HCT116 (cell line): ENCODE data around the gene RPH3AL. TPM values are rescaled to one million over a fixed set of nuclear protein-coding genes. Genes with fewer than 3 reads are reported as not detected.

Source experiments
- ATAC-seq: fragments of 200-7000 bp; cut with Tn5 transposase; 2 replicates; pipeline ENCODE4 v1.9.1; 2020; ENCODE audit warnings: mild to moderate bottlenecking, moderate library complexity
- BruUV-seq: library from RNA; stranded (reverse); fragments of 400-500 nt; replicated peaks from 2 replicates; lab custom pipeline; 2021; lab: Mats Ljungman, UMichigan
- CTCF ChIA-PET: fragments of 300-600 bp; sonication (Branson Sonifier 250); formaldehyde crosslinking; loops from one replicate; lab custom pipeline; 2021; ENCODE audit warnings: antibody characterized with exemption; lab: Charles Lee
- POLR2A ChIA-PET: fragments of 300-600, 350-600 bp; sonication (Branson Sonifier 250); formaldehyde crosslinking; loops from one replicate; lab custom pipeline; 2021; ENCODE audit warnings: antibody characterized with exemption; lab: Charles Lee
- RAD21 ChIA-PET, 2 experiments: fragments of 300-600 bp; sonication (Branson Sonifier 250); formaldehyde crosslinking; loops; one replicate each; lab custom pipeline; 2023; ENCODE audit warnings: low total read pairs in 2 of 2; ENCODE audit not compliant: uncharacterized antibody in 2 of 2, unreplicated experiment in 2 of 2, low non-redundant PET in 1 of 2; lab: Charles Lee
- DNase-seq: peaks from one replicate; pipeline ENCODE4 v3.0.0-alpha.2; 2010; ENCODE audit warnings: low read depth, low spot score
- H2AFZ ChIP-seq: fragments of 200-600 bp; shearing (Covaris generic), sonication (generic); 2 replicates; pipeline ENCODE4 v1.6.1; 2017; ENCODE audit warnings: low read depth, mixed run types, mixed read lengths, antibody characterized with exemption, low read length; ENCODE audit not compliant: poor library complexity, severe bottlenecking
- H3K27ac ChIP-seq: 2 replicates; pipeline ENCODE4 v1.5.1; 2012; ENCODE audit warnings: low read depth, low read length
- H3K27me3 ChIP-seq: fragments of 200-600 bp; sonication (generic); 2 replicates; pipeline ENCODE4 v1.6.1; 2016; ENCODE audit warnings: mixed run types, low read length, mixed read lengths; ENCODE audit not compliant: insufficient read depth
- H3K36me3 ChIP-seq, 2 experiments: fragments of 200-500 bp in 1 of 2; fragments of 200-600 bp in 1 of 2; sonication (Bioruptor generic) in 1 of 2; sonication (generic) in 1 of 2; 2 replicates each; pipeline versions ENCODE4 v1.5.1 to v1.6.1; 2014 to 2016; ENCODE audit warnings: low read length in 2 of 2, inconsistent platforms in 1 of 2, mixed read lengths in 1 of 2, mixed run types in 1 of 2; ENCODE audit not compliant: insufficient read depth in 2 of 2, control insufficient read depth in 1 of 2
- H3K4me1 ChIP-seq, 2 experiments: fragments of 200-600 bp in 1 of 2; sonication (generic) in 1 of 2; 2 replicates each; pipeline versions ENCODE4 v1.5.1 to v1.6.1; 2012 to 2017; ENCODE audit warnings: low read length in 2 of 2, inconsistent platforms in 1 of 2, mild to moderate bottlenecking in 1 of 2, mixed read lengths in 1 of 2, mixed run types in 1 of 2, moderate library complexity in 1 of 2; ENCODE audit not compliant: insufficient read depth in 2 of 2, control insufficient read depth in 1 of 2
- H3K4me2 ChIP-seq: fragments of 200-600 bp; sonication (generic); 2 replicates; pipeline ENCODE4 v1.6.1; 2017; ENCODE audit warnings: mixed run types, low read length, mixed read lengths
- H3K4me3 ChIP-seq, 2 experiments: fragments of 200-600 bp in 1 of 2; sonication (generic) in 1 of 2; replicated peaks in 1 of 2; 2 replicates each; pipeline ENCODE4 v1.5.1; 2011 to 2016; ENCODE audit warnings: low read length in 2 of 2, control low read depth in 1 of 2, low read depth in 1 of 2, mild to moderate bottlenecking in 1 of 2, mixed read lengths in 1 of 2, mixed run types in 1 of 2
- H3K79me2 ChIP-seq: fragments of 200-600 bp; sonication (generic); 2 replicates; pipeline ENCODE4 v1.6.1; 2017; ENCODE audit warnings: mild to moderate bottlenecking, mixed run types, low read length, moderate library complexity, mixed read lengths; ENCODE audit not compliant: insufficient read depth
- H3K9ac ChIP-seq: fragments of 200-600 bp; sonication (generic); 2 replicates; pipeline ENCODE4 v1.6.1; 2016; ENCODE audit warnings: low read length, mixed read lengths
- H3K9me2 ChIP-seq: fragments of 200-600 bp; sonication (generic), shearing (Covaris generic); 2 replicates; pipeline ENCODE4 v1.6.1; 2017; ENCODE audit warnings: mixed run types, mild to moderate bottlenecking, moderate library complexity; ENCODE audit not compliant: insufficient read depth
- H3K9me3 ChIP-seq, 2 experiments: fragments of 200-500 bp in 1 of 2; fragments of 200-600 bp in 1 of 2; sonication (Bioruptor generic) in 1 of 2; sonication (generic) in 1 of 2; 2 replicates each; pipeline ENCODE4 v1.6.1; 2014 to 2017; ENCODE audit warnings: low read length in 2 of 2, mixed read lengths in 2 of 2, inconsistent platforms in 1 of 2, low read depth in 1 of 2, mild to moderate bottlenecking in 1 of 2, mixed run types in 1 of 2, moderate library complexity in 1 of 2; ENCODE audit not compliant: control insufficient read depth in 1 of 2, insufficient read depth in 1 of 2
- H4K20me1 ChIP-seq: fragments of 200-600 bp; sonication (generic), shearing (Covaris generic); 2 replicates; pipeline ENCODE4 v1.6.1; 2017; ENCODE audit warnings: mixed run types, mild to moderate bottlenecking, moderate library complexity; ENCODE audit not compliant: insufficient read depth
- CBX3 ChIP-seq: IDR thresholded peaks from 2 replicates; pipeline ENCODE4 v1.6.1; 2012; ENCODE audit warnings: low read depth
- CEBPB ChIP-seq: IDR thresholded peaks from 2 replicates; pipeline ENCODE4 v1.6.1; 2012; ENCODE audit warnings: low read depth
- EGR1 ChIP-seq: IDR thresholded peaks from 2 replicates; pipeline ENCODE4 v1.6.1; 2012; ENCODE audit warnings: low read depth
- ELF1 ChIP-seq: IDR thresholded peaks from 2 replicates; pipeline ENCODE4 v1.6.1; 2012; ENCODE audit warnings: low read depth, borderline replicate concordance
- EZH2 ChIP-seq: fragments of 200-600 bp; sonication (generic); IDR thresholded peaks from 2 replicates; pipeline ENCODE4 v1.6.1; 2017; ENCODE audit warnings: antibody characterized with exemption, mixed run types
- EZH2phosphoT487 ChIP-seq: fragments of 200-600 bp; IDR thresholded peaks from 2 replicates; pipeline ENCODE4 v1.6.1; 2018; ENCODE audit warnings: antibody characterized with exemption, borderline replicate concordance
- FOSL1 ChIP-seq: IDR thresholded peaks from 2 replicates; pipeline ENCODE4 v1.6.1; 2012; ENCODE audit warnings: low read depth
- JUND ChIP-seq: IDR thresholded peaks from 2 replicates; pipeline ENCODE4 v1.6.1; 2012
- POLR2A ChIP-seq: IDR thresholded peaks from 2 replicates; pipeline ENCODE4 v1.7.0; 2011; ENCODE audit warnings: borderline replicate concordance; ENCODE audit not compliant: insufficient read depth, insufficient read length; ENCODE audit errors: extremely low read depth
- POLR2AphosphoS5 ChIP-seq: IDR thresholded peaks from 2 replicates; pipeline ENCODE4 v1.6.1; 2011; ENCODE audit warnings: mild to moderate bottlenecking, low read depth, low read length, moderate library complexity
- SP1 ChIP-seq: IDR thresholded peaks from 2 replicates; pipeline ENCODE4 v1.6.1; 2012; ENCODE audit warnings: low read depth
- TCF7L2 ChIP-seq: IDR thresholded peaks from 2 replicates; pipeline ENCODE4 v1.7.0; 2011; ENCODE audit warnings: borderline replicate concordance, inconsistent platforms; ENCODE audit not compliant: insufficient read depth, insufficient read length; ENCODE audit errors: extremely low read depth
- YY1 ChIP-seq: IDR thresholded peaks from 2 replicates; pipeline ENCODE4 v1.6.1; 2011; ENCODE audit warnings: low read length, low read depth, moderate library complexity, mild to moderate bottlenecking; ENCODE audit not compliant: insufficient replicate concordance; ENCODE audit errors: extremely low read depth
- ZFX ChIP-seq: fragments of 450-650 bp; IDR thresholded peaks from 2 replicates; pipeline ENCODE4 v1.6.1; 2017
- intact Hi-C: fragments of 100-400 bp; cut with micrococcal nuclease; formaldehyde crosslinking; loops from 2 replicates; pipeline ENCODE4 v1.10.0; 2022
- total RNA-seq: library from RNA; stranded (reverse); gene quantifications from one replicate; pipeline ENCODE4 v1.2.1, GENCODE V29; 2021; ENCODE audit not compliant: unreplicated experiment
- TF ChIP-seq, protein P1 (sequence below): IDR thresholded peaks from 2 replicates; pipeline ENCODE4 v1.6.1; 2011; ENCODE audit warnings: mild to moderate bottlenecking, low read length, moderate library complexity; ENCODE audit not compliant: insufficient replicate concordance; ENCODE audit errors: extremely low read depth
- TF ChIP-seq, protein P2 (sequence below): IDR thresholded peaks from 2 replicates; pipeline ENCODE4 v1.6.1; 2012
- TF ChIP-seq, protein P3 (sequence below): IDR thresholded peaks from 2 replicates; pipeline ENCODE4 v1.6.1; 2012

The RPH3AL gene
- total RNA-seq, 1 experiment from 2014 or later = 17.0 TPM

DNA sequence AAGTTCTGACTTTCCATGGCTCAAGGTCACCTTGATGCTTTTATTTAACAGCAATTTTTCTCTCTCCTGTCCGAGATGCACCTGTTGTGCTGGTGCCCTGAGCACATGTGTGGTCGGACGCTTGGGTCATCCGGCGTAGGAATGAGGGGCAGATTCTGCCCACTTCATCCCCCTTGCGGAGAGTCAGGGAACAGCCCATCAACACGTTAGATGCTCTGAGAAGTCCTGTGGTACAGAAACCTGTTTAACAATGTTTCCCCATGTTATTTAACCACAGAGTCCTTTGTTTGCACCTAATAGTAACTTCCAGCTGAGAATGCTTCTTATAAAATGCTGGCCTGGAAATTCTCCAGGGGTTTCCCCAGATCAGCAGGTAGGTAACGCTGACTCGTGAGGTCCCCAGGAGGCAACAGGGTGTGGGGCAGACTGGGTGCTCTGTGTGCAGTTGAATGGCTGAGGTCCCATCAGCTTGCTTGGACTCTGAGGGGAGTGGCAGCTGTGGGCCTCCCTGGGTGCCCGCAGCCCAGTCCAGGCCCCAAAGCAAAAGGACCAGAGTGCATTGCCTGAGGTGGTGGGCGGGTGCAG lies 189.0 kb downstream of the RPH3AL start (continued):
- TF ChIP-seq TCF7L2 (no peak), CBX3 (no peak), JUND (no peak), POLR2AphosphoS5 (no peak), EZH2phosphoT487 (no peak), CEBPB (no peak), ELF1 (no peak), POLR2A (no peak), YY1 (no peak)
- TF ChIP-seq, protein P1, sequence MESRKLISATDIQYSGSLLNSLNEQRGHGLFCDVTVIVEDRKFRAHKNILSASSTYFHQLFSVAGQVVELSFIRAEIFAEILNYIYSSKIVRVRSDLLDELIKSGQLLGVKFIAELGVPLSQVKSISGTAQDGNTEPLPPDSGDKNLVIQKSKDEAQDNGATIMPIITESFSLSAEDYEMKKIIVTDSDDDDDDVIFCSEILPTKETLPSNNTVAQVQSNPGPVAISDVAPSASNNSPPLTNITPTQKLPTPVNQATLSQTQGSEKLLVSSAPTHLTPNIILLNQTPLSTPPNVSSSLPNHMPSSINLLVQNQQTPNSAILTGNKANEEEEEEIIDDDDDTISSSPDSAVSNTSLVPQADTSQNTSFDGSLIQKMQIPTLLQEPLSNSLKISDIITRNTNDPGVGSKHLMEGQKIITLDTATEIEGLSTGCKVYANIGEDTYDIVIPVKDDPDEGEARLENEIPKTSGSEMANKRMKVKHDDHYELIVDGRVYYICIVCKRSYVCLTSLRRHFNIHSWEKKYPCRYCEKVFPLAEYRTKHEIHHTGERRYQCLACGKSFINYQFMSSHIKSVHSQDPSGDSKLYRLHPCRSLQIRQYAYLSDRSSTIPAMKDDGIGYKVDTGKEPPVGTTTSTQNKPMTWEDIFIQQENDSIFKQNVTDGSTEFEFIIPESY = no peak
- TF ChIP-seq, protein P2, sequence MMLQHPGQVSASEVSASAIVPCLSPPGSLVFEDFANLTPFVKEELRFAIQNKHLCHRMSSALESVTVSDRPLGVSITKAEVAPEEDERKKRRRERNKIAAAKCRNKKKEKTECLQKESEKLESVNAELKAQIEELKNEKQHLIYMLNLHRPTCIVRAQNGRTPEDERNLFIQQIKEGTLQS = no peak
- TF ChIP-seq, protein P3, sequence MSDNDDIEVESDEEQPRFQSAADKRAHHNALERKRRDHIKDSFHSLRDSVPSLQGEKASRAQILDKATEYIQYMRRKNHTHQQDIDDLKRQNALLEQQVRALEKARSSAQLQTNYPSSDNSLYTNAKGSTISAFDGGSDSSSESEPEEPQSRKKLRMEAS = no peak

DNA sequence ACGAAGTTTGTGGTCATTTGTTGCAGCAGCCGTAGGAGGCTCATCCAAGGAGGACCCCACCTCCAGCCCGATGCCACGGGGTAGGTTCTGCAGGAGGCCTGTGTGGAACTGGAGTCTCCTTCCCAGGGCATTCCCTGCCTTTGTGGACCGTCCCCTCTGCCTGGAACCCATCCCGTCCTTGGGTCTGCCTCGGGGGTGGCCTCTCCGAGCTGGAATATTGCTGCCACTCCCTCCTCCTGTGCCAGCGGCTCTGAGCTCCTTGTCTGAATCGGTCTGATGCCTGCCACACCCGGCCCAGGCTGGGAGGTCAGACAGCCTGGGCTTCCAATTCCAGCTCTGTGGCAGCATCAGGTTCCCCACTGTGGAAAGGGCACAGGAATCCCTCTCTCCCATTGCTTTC lies 189.9 kb downstream of the RPH3AL start:
- ChIA-PET POLR2A (no interaction called here), CTCF (no interaction called here), RAD21 (no interaction called here)
- TF ChIP-seq EGR1 = no peak
- TF ChIP-seq YY1 = no peak
- TF ChIP-seq POLR2AphosphoS5 = no peak
- no peak for TF ChIP-seq ZFX
- no peak for TF ChIP-seq POLR2A
- no peak for TF ChIP-seq SP1
- TF ChIP-seq FOSL1 = no peak
- TF ChIP-seq, protein P3 = no peak
- TF ChIP-seq EZH2 = no peak
- Histone ChIP-seq H2AFZ (no peak overlapping the region), H3K9ac (no peak overlapping the region), H3K9me2 (no peaks in the 10 kb centered on the region), H3K27me3 (no peaks in the 10 kb centered on the region), H3K79me2 (no peaks in the 10 kb centered on the region), H3K4me2 (no peak overlapping the region), H3K4me1 (no peaks in the 10 kb centered on the region), H4K20me1 (no peaks in the 10 kb centered on the region), H3K27ac (no peak overlapping the region), H3K9me3 (no peaks in the 10 kb centered on the region), H3K36me3 (no peaks in the 10 kb centered on the region), H3K4me3 (no peak overlapping the region)
- ATAC-seq = no peak
- no peak for DNase-seq
- BruUV-seq = no TSS peak
- intact Hi-C loops = no loop called here
